GM19238 (cell line): ENCODE measurements around the gene SMPD4.
A peak's percentile ranks its signal among the peaks of the same experiment; 100 is the strongest.
"Not testable (repeated sequence)": the region's sequence is repeated elsewhere in the genome, so short reads cannot be mapped to it uniquely, and the experiment has no call there.

ENCODE experiments used
- DNase-seq: peaks from one replicate; pipeline ENCODE4 v3.0.0; 2011; ENCODE audit warnings: low spot score; ENCODE audit not compliant: insufficient read length

The SMPD4 gene

GRCh38 chr2:130157825-130158514, 23.4 kb downstream of the SMPD4 start:
- DNase-seq = peak; percentile 27

- not testable (repeated sequence) for DNase-seq
Observed at GRCh38 chr2:130157354-130157753, 24.0 kb downstream of the SMPD4 start.

GRCh38 chr2:130156624-130157004, 24.8 kb downstream of the SMPD4 start:
- DNase-seq = no peak

GRCh38 chr2:130155956-130156623, 25.3 kb downstream of the SMPD4 start:
- DNase-seq = not testable (repeated sequence)

- no peak for DNase-seq
Observed at GRCh38 chr2:130154773-130155765, 26.3 kb downstream of the SMPD4 start.

- DNase-seq = not testable (repeated sequence)
Observed at GRCh38 chr2:130154423-130154770, 27.0 kb downstream of the SMPD4 start.

- not testable (repeated sequence) for DNase-seq
Observed at GRCh38 chr2:130153721-130154422, 27.5 kb downstream of the SMPD4 start.

- DNase-seq = no peak
Observed at GRCh38 chr2:130152816-130153595, 28.4 kb downstream of the SMPD4 start.

GRCh38 chr2:130152136-130152815, 29.1 kb downstream of the SMPD4 start:
- not testable (repeated sequence) for DNase-seq

GRCh38 chr2:130151145-130151512, 30.3 kb downstream of the SMPD4 start:
- not testable (repeated sequence) for DNase-seq

GRCh38 chr2:130150181-130151144, 30.9 kb downstream of the SMPD4 start:
- DNase-seq = no peak

GRCh38 chr2:130148515-130148914, 32.9 kb downstream of the SMPD4 start:
- not testable (repeated sequence) for DNase-seq

GRCh38 chr2:130145006-130145414, 36.4 kb downstream of the SMPD4 start, which contains the start of gene CCDC74B:
CCDC74B (minus strand) TSS chr2:130145112; CDS start chr2:130144996, 116 bp downstream.
- not testable (repeated sequence) for DNase-seq

GRCh38 chr2:130143266-130144039, 37.9 kb downstream of the SMPD4 start:
- DNase-seq = not testable (repeated sequence)

GRCh38 chr2:130142396-130143265, 38.8 kb downstream of the SMPD4 start:
- DNase-seq = not testable (repeated sequence)

- DNase-seq = not testable (repeated sequence)
Observed at GRCh38 chr2:130141645-130142370, 39.6 kb downstream of the SMPD4 start.
